SK-N-SH treated with all-trans-retinoic acid at 6 μM for 48 hours (cell line): ENCODE data around the gene TMEM134.

ENCODE experiments used
- ATAC-seq: fragments of 200-7000 bp; cut with Tn5 transposase; 3 replicates; pipeline ENCODE4 v1.9.1; 2020; ENCODE audit warnings: mild to moderate bottlenecking, moderate library complexity
- ARNTL ChIP-seq: fragments of 450-650 bp; formaldehyde crosslinking; IDR thresholded peaks from 2 replicates; pipeline ENCODE4 v1.5.0; 2020; ENCODE audit warnings: low read depth, mild to moderate bottlenecking, moderate library complexity, borderline replicate concordance
- BACH2 ChIP-seq: fragments of 250-450 bp; sonication (Bioruptor Pico); IDR thresholded peaks from 2 replicates; pipeline ENCODE4 v1.9.0; 2021; ENCODE audit warnings: mild to moderate bottlenecking, borderline replicate concordance
- CREB5 ChIP-seq: fragments of 250-450 bp; sonication (Bioruptor Pico); IDR thresholded peaks from 2 replicates; pipeline ENCODE4 v1.5.1; 2020; ENCODE audit warnings: low read depth, mild to moderate bottlenecking, moderate library complexity
- CSDC2 ChIP-seq: fragments of 250-450 bp; sonication (Bioruptor Pico); IDR thresholded peaks from 2 replicates; pipeline ENCODE4 v1.5.0; 2020; ENCODE audit warnings: mild to moderate bottlenecking, moderate library complexity
- CSRNP3 ChIP-seq: fragments of 250-450 bp; sonication (Bioruptor Pico); IDR thresholded peaks from 2 replicates; pipeline ENCODE4 v1.5.1; 2021; ENCODE audit warnings: mild to moderate bottlenecking, moderate library complexity
- ESRRG ChIP-seq: fragments of 250-450 bp; sonication (Bioruptor Pico); IDR thresholded peaks from 2 replicates; pipeline ENCODE4 v1.6.1; 2021; ENCODE audit warnings: mild to moderate bottlenecking
- GLIS3 ChIP-seq: fragments of 250-450 bp; sonication (Bioruptor Pico); IDR thresholded peaks from 2 replicates; pipeline ENCODE4 v1.5.0; 2020; ENCODE audit warnings: mild to moderate bottlenecking, moderate library complexity
- ISL1 ChIP-seq: fragments of 250-450 bp; sonication (Bioruptor Pico); IDR thresholded peaks from 2 replicates; pipeline ENCODE4 v2.1.2; 2022; ENCODE audit warnings: mild to moderate bottlenecking, moderate library complexity
- OSR1 ChIP-seq: fragments of 250-450 bp; sonication (Bioruptor Pico); IDR thresholded peaks from 2 replicates; pipeline ENCODE4 v1.8.0; 2022; ENCODE audit warnings: moderate library complexity, mild to moderate bottlenecking, inconsistent platforms
- PATZ1 ChIP-seq: fragments of 250-450 bp; sonication (Bioruptor Pico); IDR thresholded peaks from 2 replicates; pipeline ENCODE4 v1.8.0; 2020; ENCODE audit warnings: mild to moderate bottlenecking, moderate library complexity, borderline replicate concordance
- POU6F1 ChIP-seq: fragments of 250-450 bp; sonication (Bioruptor Pico); IDR thresholded peaks from 2 replicates; pipeline ENCODE4 v1.8.0; 2021; ENCODE audit warnings: low read depth, mild to moderate bottlenecking, moderate library complexity, borderline replicate concordance
- RARB ChIP-seq: fragments of 250-450 bp; sonication (Bioruptor Pico); IDR thresholded peaks from 2 replicates; pipeline ENCODE4 v1.8.0; 2021; ENCODE audit warnings: mild to moderate bottlenecking, moderate library complexity
- SNAI2 ChIP-seq: fragments of 250-450 bp; sonication (Bioruptor Pico); IDR thresholded peaks from 2 replicates; pipeline ENCODE4 v1.5.0; 2020; ENCODE audit warnings: mild to moderate bottlenecking, moderate library complexity
- TCF4 ChIP-seq: fragments of 250-450 bp; sonication (Bioruptor Pico); IDR thresholded peaks from 2 replicates; pipeline ENCODE4 v1.8.0; 2021; ENCODE audit warnings: mild to moderate bottlenecking, moderate library complexity, borderline replicate concordance
- TOX ChIP-seq: fragments of 250-450 bp; sonication (Bioruptor Pico); IDR thresholded peaks from 2 replicates; pipeline ENCODE4 v1.8.0; 2021; ENCODE audit warnings: mild to moderate bottlenecking, moderate library complexity, borderline replicate concordance
- TSHZ2 ChIP-seq: fragments of 250-450 bp; sonication (Bioruptor Pico); IDR thresholded peaks from 2 replicates; pipeline ENCODE4 v1.5.0; 2020; ENCODE audit warnings: mild to moderate bottlenecking, moderate library complexity
- ZC3H10 ChIP-seq: fragments of 250-450 bp; sonication (Bioruptor Pico); IDR thresholded peaks from 2 replicates; pipeline ENCODE4 v1.5.1; 2021; ENCODE audit warnings: mild to moderate bottlenecking, moderate library complexity
- ZFP30 ChIP-seq: fragments of 450-650 bp; formaldehyde crosslinking; IDR thresholded peaks from 2 replicates; pipeline ENCODE4 v1.5.0; 2022; ENCODE audit warnings: mild to moderate bottlenecking, moderate library complexity
- ZNF565 ChIP-seq: fragments of 450-650 bp; formaldehyde crosslinking; conservative IDR thresholded peaks from 2 replicates; pipeline ENCODE4 v1.5.0; 2020; ENCODE audit warnings: low read depth, mild to moderate bottlenecking, moderate library complexity
- ZNF70 ChIP-seq: fragments of 450-650 bp; formaldehyde crosslinking; IDR thresholded peaks from 2 replicates; pipeline ENCODE4 v1.5.0; 2020; ENCODE audit warnings: mild to moderate bottlenecking, moderate library complexity
- ZNF8 ChIP-seq: fragments of 450-650 bp; formaldehyde crosslinking; IDR thresholded peaks from 2 replicates; pipeline ENCODE4 v1.5.0; 2020; ENCODE audit warnings: mild to moderate bottlenecking, moderate library complexity

Gene TMEM134

GRCh38 chr11:67501854-67502253, 32.8 kb upstream of the TMEM134 start:
- ATAC-seq, result no peak
- TF ChIP-seq ZNF8 (CRISPR knock-in tag) (no peak), OSR1 (CRISPR knock-in tag) (no peak)

- ATAC-seq, result no peak
- TF ChIP-seq CSDC2 (CRISPR knock-in tag) (no peak), OSR1 (CRISPR knock-in tag) (no peak), TOX (CRISPR knock-in tag) (no peak), ZNF70 (CRISPR knock-in tag) (no peak), ZNF565 (CRISPR knock-in tag) (no peak), ZFP30 (no peak)
These were observed 32.0 kb upstream of the TMEM134 start for GRCh38 chr11:67500831-67501715.

- no peak for TF ChIP-seq BACH2 (CRISPR knock-in tag)
- no peak for TF ChIP-seq TCF4 (CRISPR knock-in tag)
- TF ChIP-seq GLIS3 (CRISPR knock-in tag), result no peak
- TF ChIP-seq TOX (CRISPR knock-in tag), result no peak
- TF ChIP-seq ZNF70 (CRISPR knock-in tag), result no peak
- TF ChIP-seq RARB (CRISPR knock-in tag), result no peak
- TF ChIP-seq POU6F1 (CRISPR knock-in tag), result no peak
- TF ChIP-seq TSHZ2 (CRISPR knock-in tag), result no peak
- no peak for TF ChIP-seq ARNTL (CRISPR knock-in tag)
- TF ChIP-seq SNAI2 (CRISPR knock-in tag), result no peak
- no peak for TF ChIP-seq CSDC2 (CRISPR knock-in tag)
- TF ChIP-seq PATZ1 (CRISPR knock-in tag), result no peak
- TF ChIP-seq, all 23 proteins: peak for 0
- ATAC-seq, result no peak
These were observed 31.4 kb upstream of the TMEM134 start for GRCh38 chr11:67500484-67500821.

GRCh38 chr11:67499808-67500483, 30.9 kb upstream of the TMEM134 start:
- no peak for TF ChIP-seq ESRRG (CRISPR knock-in tag)
- no peak for TF ChIP-seq POU6F1 (CRISPR knock-in tag)
- TF ChIP-seq ZC3H10 (CRISPR knock-in tag), result no peak
- no peak for TF ChIP-seq GLIS3 (CRISPR knock-in tag)
- no peak for TF ChIP-seq TOX (CRISPR knock-in tag)
- no peak for TF ChIP-seq CREB5 (CRISPR knock-in tag)
- no peak for TF ChIP-seq ZNF70 (CRISPR knock-in tag)
- TF ChIP-seq PATZ1 (CRISPR knock-in tag), result no peak
- no peak for TF ChIP-seq CSRNP3 (CRISPR knock-in tag)
- no peak for TF ChIP-seq ISL1 (CRISPR knock-in tag)
- no peak for TF ChIP-seq CSDC2 (CRISPR knock-in tag)
- no peak for TF ChIP-seq ZFP30
- TF ChIP-seq, all 23 proteins: peak for 0
- ATAC-seq, result no peak
